Measurements from ENCODE around the gene HCN2. TPM values are rescaled to one million over a fixed set of nuclear protein-coding genes. Genes with fewer than 3 reads are reported as not detected.

The HCN2 gene
- total RNA-seq, 1 donor from 2014 or later = 5.5 TPM

- no peak overlapping the region for H3K27ac Mint-ChIP-seq (ENCODE audit: unreplicated experiment)
- peaks cover 19% of the 10 kb centered on the region for H3K4me1 ChIP-seq (ENCODE audit: insufficient read depth, low read length)
- FAIRE-seq = no peak
Observed at GRCh38 chr19:608155-609003, 18.7 kb downstream of the HCN2 start.

DNA sequence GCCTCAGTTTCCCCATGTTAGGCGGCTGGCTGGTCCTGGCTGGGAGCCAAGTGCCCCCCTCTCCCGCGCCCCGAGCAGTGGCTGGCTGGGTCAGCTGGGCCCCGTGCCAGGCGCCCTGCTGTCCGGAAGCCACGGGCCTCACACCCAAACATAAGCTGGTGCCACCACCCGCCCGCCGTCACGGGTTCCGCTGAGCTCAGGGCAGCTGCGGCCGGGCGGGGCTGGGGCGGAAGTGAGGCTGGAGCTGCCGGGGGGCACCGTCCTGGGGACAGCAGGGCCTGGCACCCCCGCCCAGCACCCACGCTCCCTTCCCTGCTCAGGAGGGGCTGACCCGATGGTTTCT, 19.3 kb downstream of the HCN2 start:
- Histone ChIP-seq H3K4me3 (ENCODE audit: insufficient read depth, low read depth, low read length) (no peak overlapping the region), H2AFZ (ENCODE audit: low read depth, low read length) (no peak overlapping the region), H3K27ac (ENCODE audit: low read depth, low read length) (no peak overlapping the region), H3K79me2 (ENCODE audit: insufficient read depth, low read length) (no peaks in the 10 kb centered on the region), H3K27me3 (ENCODE audit: insufficient read depth, low read length) (no peaks in the 10 kb centered on the region), H3K9ac (ENCODE audit: low read length) (no peak overlapping the region), H3K4me2 (ENCODE audit: low read length) (no peak overlapping the region), H3K9me3 (ENCODE audit: insufficient read depth, low read depth, low read length) (no peaks in the 10 kb centered on the region), H4K20me1 (ENCODE audit: insufficient read depth, low read length) (no peaks in the 10 kb centered on the region), H3K36me3 (ENCODE audit: insufficient read depth, low read length) (no peaks in the 10 kb centered on the region), H3K4me1 (ENCODE audit: insufficient read depth, low read length) (peaks cover 19% of the 10 kb centered on the region)
- no peak overlapping the region for H3K4me3 Mint-ChIP-seq (ENCODE audit: unreplicated experiment)
- TF ChIP-seq EZH2 (IDR thresholded peaks at IDR 0.05; ENCODE audit: insufficient read depth, low read length) = no peak
- TF ChIP-seq CTCF (IDR thresholded peaks at IDR 0.05; ENCODE audit: insufficient read depth, low read depth, low read length) = no peak
- peaks cover 3% of the 10 kb centered on the region for H3K4me1 Mint-ChIP-seq (ENCODE audit: low read depth, unreplicated experiment)
- H3K9me3 Mint-ChIP-seq (ENCODE audit: unreplicated experiment) = no peaks in the 10 kb centered on the region
- no peak for DNase-seq (ENCODE audit: low read depth)
- peaks cover 8% of the 10 kb centered on the region for H3K36me3 Mint-ChIP-seq (ENCODE audit: low read depth, unreplicated experiment)
- H3K27me3 Mint-ChIP-seq (ENCODE audit: low read depth, unreplicated experiment) = no peaks in the 10 kb centered on the region
- no peak overlapping the region for H3K27ac Mint-ChIP-seq (ENCODE audit: unreplicated experiment)
- no peak for FAIRE-seq

More at GRCh38 chr19:608155-609003, 18.7 kb downstream of the HCN2 start:
- H3K27me3 ChIP-seq (ENCODE audit: insufficient read depth, low read length) = no peaks in the 10 kb centered on the region
- DNase-seq (ENCODE audit: low read depth) = no peak
- Mint-ChIP-seq H3K27me3 (ENCODE audit: low read depth, unreplicated experiment) (no peaks in the 10 kb centered on the region), H3K36me3 (ENCODE audit: low read depth, unreplicated experiment) (peaks cover 7% of the 10 kb centered on the region), H3K4me3 (ENCODE audit: unreplicated experiment) (no peak overlapping the region), H3K4me1 (ENCODE audit: low read depth, unreplicated experiment) (peaks cover 3% of the 10 kb centered on the region), H3K9me3 (ENCODE audit: unreplicated experiment) (no peaks in the 10 kb centered on the region)
- no peaks in the 10 kb centered on the region for H3K36me3 ChIP-seq (ENCODE audit: insufficient read depth, low read length)
- H3K4me3 ChIP-seq (ENCODE audit: insufficient read depth, low read depth, low read length) = no peak overlapping the region
- no peaks in the 10 kb centered on the region for H4K20me1 ChIP-seq (ENCODE audit: insufficient read depth, low read length)
- H3K79me2 ChIP-seq (ENCODE audit: insufficient read depth, low read length) = no peaks in the 10 kb centered on the region
- no peak overlapping the region for H3K9ac ChIP-seq (ENCODE audit: low read length)
- no peaks in the 10 kb centered on the region for H3K9me3 ChIP-seq (ENCODE audit: insufficient read depth, low read depth, low read length)
- no peak for TF ChIP-seq CTCF (IDR thresholded peaks at IDR 0.05; ENCODE audit: insufficient read depth, low read depth, low read length)
- no peak for TF ChIP-seq EZH2 (IDR thresholded peaks at IDR 0.05; ENCODE audit: insufficient read depth, low read length)
- H3K4me2 ChIP-seq (ENCODE audit: low read length) = no peak overlapping the region
- H3K27ac ChIP-seq (ENCODE audit: low read depth, low read length) = no peak overlapping the region
- H2AFZ ChIP-seq (ENCODE audit: low read depth, low read length) = no peak overlapping the region
